PC-9 (cell line): Measurements from ENCODE around the gene LTBP3. TPM values are rescaled to one million over a fixed set of nuclear protein-coding genes. Genes with fewer than 3 reads are reported as not detected.

ENCODE experiments used
- BruUV-seq: library from RNA; stranded (reverse); fragments of 400-500 nt; replicated peaks from 2 replicates; lab custom pipeline; 2021; lab: Mats Ljungman, UMichigan
- CTCF ChIA-PET: fragments of 300-600 bp; sonication (Branson Sonifier 250); formaldehyde crosslinking; loops from one replicate; lab custom pipeline; 2022; ENCODE audit warnings: antibody characterized with exemption; lab: Charles Lee
- POLR2A ChIA-PET: fragments of 300-600 bp; sonication (Branson Sonifier 250); formaldehyde crosslinking; loops from one replicate; lab custom pipeline; 2022; ENCODE audit warnings: antibody characterized with exemption; ENCODE audit not compliant: unreplicated experiment; lab: Charles Lee
- DNase-seq, 2 experiments: peaks; one replicate each; pipeline versions ENCODE4 v3.0.0 to v3.0.0-alpha.2; 2015 to 2022; ENCODE audit warnings: mixed read lengths in 1 of 2
- H2AFZ ChIP-seq: fragments of 200-600 bp; sonication (generic); 2 replicates; pipeline ENCODE4 v1.8.1; 2017; ENCODE audit warnings: antibody characterized with exemption
- H3F3A ChIP-seq: fragments of 200-600 bp; sonication (generic); 2 replicates; pipeline ENCODE4 v1.8.1; 2017; ENCODE audit warnings: antibody characterized with exemption, mild to moderate bottlenecking, low read depth; ENCODE audit not compliant: insufficient read depth
- H3K27ac ChIP-seq: fragments of 200-600 bp; sonication (generic); 2 replicates; pipeline ENCODE4 v1.6.1; 2016; ENCODE audit warnings: mixed run types
- H3K27me3 ChIP-seq: fragments of 200-600 bp; sonication (generic); 2 replicates; pipeline ENCODE4 v1.6.1; 2016; ENCODE audit warnings: low read depth, mixed run types; ENCODE audit not compliant: insufficient read depth
- H3K36me3 ChIP-seq: fragments of 200-600 bp; sonication (generic); 2 replicates; pipeline ENCODE4 v1.6.1; 2016; ENCODE audit warnings: low read depth, mixed run types
- H3K4me1 ChIP-seq: fragments of 200-600 bp; sonication (generic); replicated peaks from 2 replicates; pipeline ENCODE4 v1.6.1; 2016; ENCODE audit warnings: mixed run types; ENCODE audit not compliant: insufficient read depth
- H3K4me2 ChIP-seq: fragments of 200-600 bp; sonication (generic); 2 replicates; pipeline ENCODE4 v1.6.1; 2017; ENCODE audit warnings: mixed run types
- H3K4me3 ChIP-seq: fragments of 200-600 bp; sonication (generic); 2 replicates; pipeline ENCODE4 v1.6.1; 2016; ENCODE audit warnings: mixed run types
- H3K79me2 ChIP-seq: fragments of 200-600 bp; sonication (generic); 2 replicates; pipeline ENCODE4 v1.6.1; 2017; ENCODE audit warnings: low read depth, mixed run types
- H3K9me2 ChIP-seq: fragments of 200-600 bp; sonication (generic); 2 replicates; pipeline ENCODE4 v1.8.1; 2017; ENCODE audit warnings: mild to moderate bottlenecking; ENCODE audit not compliant: insufficient read depth
- H3K9me3 ChIP-seq: fragments of 200-600 bp; sonication (generic); 2 replicates; pipeline ENCODE4 v1.8.1; 2016; ENCODE audit warnings: low read depth; ENCODE audit not compliant: insufficient read depth
- H4K20me1 ChIP-seq: fragments of 200-600 bp; sonication (generic); 2 replicates; pipeline ENCODE4 v1.8.1; 2017; ENCODE audit not compliant: insufficient read depth
- CTCF ChIP-seq: fragments of 200-600 bp; sonication (generic); conservative IDR thresholded peaks from 2 replicates; pipeline ENCODE4 v1.6.1; 2017; ENCODE audit warnings: mixed run types, antibody characterized with exemption, mild to moderate bottlenecking, moderate library complexity
- EZH2 ChIP-seq: fragments of 200-600 bp; sonication (generic); IDR thresholded peaks from 2 replicates; pipeline ENCODE4 v1.8.0; 2017; ENCODE audit warnings: antibody characterized with exemption, low read depth
- intact Hi-C: fragments of 100-400 bp; cut with micrococcal nuclease; formaldehyde crosslinking; loops from one replicate; pipeline ENCODE4 v1.10.0; 2022; ENCODE audit not compliant: unreplicated experiment
- total RNA-seq: library from RNA; stranded (reverse); gene quantifications from 2 replicates; pipeline ENCODE4 v1.2.3, GENCODE V29; 2021

Gene LTBP3
- total RNA-seq, 1 experiment from 2014 or later = 455 TPM

GRCh38 chr11:65549096-65549495 is 9.1 kb downstream of the LTBP3 start:
- CTCF ChIA-PET = interaction anchor here (0.5 to 0.6 kb wide), 3 partner anchors 138 to 507 kb away, joined by 6 to 9 read pairs (median 8); no protein-coding TSS in a partner anchor
- POLR2A ChIA-PET = no interaction called here
- TF ChIP-seq EZH2 (no peak), CTCF (no peak)

GRCh38 chr11:65548395-65548794 is 9.8 kb downstream of the LTBP3 start:
- POLR2A ChIA-PET = no interaction called here
- intact Hi-C loops = no loop called here
- Histone ChIP-seq H3K4me1 (peaks cover 11% of the 10 kb centered on the region; the same call in 1 of the 2 replicates), H3K27me3 (no peaks in the 10 kb centered on the region), H3K36me3 (peaks cover 56% of the 10 kb centered on the region), H3K4me3 (no peak overlapping the region), H3K4me2 (no peak overlapping the region), H3K27ac (no peak overlapping the region), H3F3A (peaks cover 69% of the 10 kb centered on the region; the same call in 1 of the 2 replicates), H3K9me2 (no peaks in the 10 kb centered on the region), H4K20me1 (peaks cover 18% of the 10 kb centered on the region), H3K9me3 (no peaks in the 10 kb centered on the region), H3K79me2 (peaks cover 15% of the 10 kb centered on the region), H2AFZ (no peak overlapping the region)
- BruUV-seq = no TSS peak
- no peak for DNase-seq
- CTCF ChIA-PET = interaction anchor here (0.5 kb wide), 1 partner anchor 139 kb away, joined by 8 read pairs; no protein-coding TSS in a partner anchor
- TF ChIP-seq EZH2 (no peak), CTCF (no peak)

More at GRCh38 chr11:65549096-65549495, 9.1 kb downstream of the LTBP3 start:
- Histone ChIP-seq H3K4me2 (no peak overlapping the region), H3K27ac (no peak overlapping the region), H3K4me1 (peaks cover 18% of the 10 kb centered on the region), H3K36me3 (peaks cover 56% of the 10 kb centered on the region), H3K9me2 (no peaks in the 10 kb centered on the region), H4K20me1 (peaks cover 18% of the 10 kb centered on the region), H2AFZ (no peak overlapping the region), H3K27me3 (no peaks in the 10 kb centered on the region), H3F3A (peaks cover 71% of the 10 kb centered on the region), H3K79me2 (peaks cover 19% of the 10 kb centered on the region), H3K9me3 (no peaks in the 10 kb centered on the region), H3K4me3 (no peak overlapping the region)
- DNase-seq = no peak
- no TSS peak for BruUV-seq
- intact Hi-C loops = no loop called here

- no peaks in the 10 kb centered on the region for H3K27me3 ChIP-seq
- ChIA-PET CTCF (no interaction called here), POLR2A (no interaction called here)
- TF ChIP-seq EZH2 = no peak
- TF ChIP-seq CTCF = no peak
- peaks cover 13% of the 10 kb centered on the region for H4K20me1 ChIP-seq
- intact Hi-C loops = no loop called here
- H3K27ac ChIP-seq = no peak overlapping the region
- H3K4me1 ChIP-seq = 0 out of 2 replicates have a peak, but pooled peaks cover 3% of the 10 kb centered on the region
- no peaks in the 10 kb centered on the region for H3K9me3 ChIP-seq
- peaks cover 71% of the 10 kb centered on the region for H3F3A ChIP-seq
- DNase-seq = no peak
- peaks cover 11% of the 10 kb centered on the region for H3K79me2 ChIP-seq
- no peak overlapping the region for H3K4me2 ChIP-seq
- no TSS peak for BruUV-seq
- peaks cover 60% of the 10 kb centered on the region for H3K36me3 ChIP-seq
- no peaks in the 10 kb centered on the region for H3K9me2 ChIP-seq
- H3K4me3 ChIP-seq = no peak overlapping the region
- H2AFZ ChIP-seq = no peak overlapping the region
Observed at GRCh38 chr11:65547446-65548125, 10.6 kb downstream of the LTBP3 start.
